ENCODE data around the gene USHBP1.
A peak's percentile ranks its signal among the peaks of the same experiment; 100 is the strongest.
"Not testable (repeated sequence)": the region's sequence is repeated elsewhere in the genome, so short reads cannot be mapped to it uniquely, and the experiment has no call there.

The USHBP1 gene

GRCh38 chr19:17304386-17305215, 40.1 kb upstream of the USHBP1 start:
- Histone ChIP-seq H3K4me1 (ENCODE audit: control insufficient read depth, insufficient read depth, low read length) (peaks cover 10% of the 10 kb centered on the region), H3K9ac (ENCODE audit: low read depth, low read length) (no peak overlapping the region), H3K4me3 (ENCODE audit: low read depth, low read length) (peak overlapping the region; percentile 35), H3K9me3 (ENCODE audit: control insufficient read depth, insufficient read depth, low read length) (no peaks in the 10 kb centered on the region), H3K27me3 (ENCODE audit: control insufficient read depth, insufficient read depth, low read length) (no peaks in the 10 kb centered on the region), H3K36me3 (ENCODE audit: control insufficient read depth, insufficient read depth, low read length) (peaks cover 7% of the 10 kb centered on the region)

GRCh38 chr19:17303940-17304267, 39.4 kb upstream of the USHBP1 start:
- H3K4me3 ChIP-seq (ENCODE audit: low read depth, low read length): peak overlapping the region; percentile 46
- H3K4me1 ChIP-seq (ENCODE audit: control insufficient read depth, insufficient read depth, low read length): peaks cover 10% of the 10 kb centered on the region
- no peak overlapping the region for H3K9ac ChIP-seq (ENCODE audit: low read depth, low read length)
- H3K27me3 ChIP-seq (ENCODE audit: control insufficient read depth, insufficient read depth, low read length): no peaks in the 10 kb centered on the region
- peaks cover 7% of the 10 kb centered on the region for H3K36me3 ChIP-seq (ENCODE audit: control insufficient read depth, insufficient read depth, low read length)
- no peaks in the 10 kb centered on the region for H3K9me3 ChIP-seq (ENCODE audit: control insufficient read depth, insufficient read depth, low read length)

DNA sequence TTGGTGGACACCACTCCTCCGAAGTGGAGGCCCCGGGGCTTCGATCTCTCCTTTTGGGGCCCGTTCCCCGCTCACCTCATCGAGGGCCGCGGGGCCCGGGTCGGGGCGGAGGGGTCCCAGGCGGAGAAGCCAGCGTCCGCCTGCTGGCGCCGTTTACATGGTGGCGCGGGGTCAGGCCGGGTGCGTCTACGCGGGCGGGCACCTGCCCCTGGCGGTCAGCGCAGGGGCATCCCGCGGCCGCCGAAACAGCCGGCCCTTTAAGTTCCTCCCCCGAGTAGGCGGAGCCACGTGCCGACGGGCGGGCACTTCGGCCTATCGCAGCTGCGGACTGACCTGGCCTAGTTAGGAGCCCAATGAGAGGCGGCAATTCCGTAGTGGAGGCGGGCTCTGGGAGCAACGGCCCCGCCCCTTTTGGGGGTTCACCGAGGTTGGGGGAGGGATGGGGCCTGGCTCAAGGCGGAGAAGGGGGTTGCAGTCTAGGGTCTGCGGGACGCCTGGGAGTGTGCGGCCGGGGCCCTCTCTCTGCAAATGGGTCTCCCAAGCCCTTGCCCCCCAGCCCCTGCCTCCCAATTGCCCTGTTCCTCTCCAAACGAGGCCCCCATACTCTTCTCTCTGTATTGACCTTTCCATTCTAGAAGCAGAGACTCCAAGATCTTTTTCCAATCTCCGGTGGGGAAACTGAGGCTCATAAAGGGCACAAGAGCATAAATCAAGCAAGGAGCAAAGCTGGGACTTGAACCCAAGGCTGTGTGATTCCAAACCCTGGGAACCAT, 38.8 kb upstream of the USHBP1 start, which contains the start of gene ABHD8:
Gene ABHD8 (minus strand): TSS at position 259 of the 773 bp plus-strand sequence. CDS start 1,809 bp downstream, outside the sequence.
- Histone ChIP-seq H3K27me3 (ENCODE audit: control insufficient read depth, insufficient read depth, low read length) (no peaks in the 10 kb centered on the region), H3K4me3 (ENCODE audit: low read depth, low read length) (peak within 1 kb of the TSS; percentile 56), H3K9ac (ENCODE audit: low read depth, low read length) (no peak within 1 kb of the TSS), H3K36me3 (ENCODE audit: control insufficient read depth, insufficient read depth, low read length) (peaks cover 7% of the 10 kb centered on the region), H3K9me3 (ENCODE audit: control insufficient read depth, insufficient read depth, low read length) (no peaks in the 10 kb centered on the region), H3K4me1 (ENCODE audit: control insufficient read depth, insufficient read depth, low read length) (peaks cover 10% of the 10 kb centered on the region)

GRCh38 chr19:17302391-17303166, 38.0 kb upstream of the USHBP1 start:
- Histone ChIP-seq H3K9me3 (ENCODE audit: control insufficient read depth, insufficient read depth, low read length) (no peaks in the 10 kb centered on the region), H3K4me1 (ENCODE audit: control insufficient read depth, insufficient read depth, low read length) (peaks cover 10% of the 10 kb centered on the region), H3K4me3 (ENCODE audit: low read depth, low read length) (peak overlapping the region; percentile 56), H3K9ac (ENCODE audit: low read depth, low read length) (no peak overlapping the region), H3K36me3 (ENCODE audit: control insufficient read depth, insufficient read depth, low read length) (peaks cover 10% of the 10 kb centered on the region), H3K27me3 (ENCODE audit: control insufficient read depth, insufficient read depth, low read length) (no peaks in the 10 kb centered on the region)

GRCh38 chr19:17300992-17301619, 36.6 kb upstream of the USHBP1 start:
- H3K4me3 ChIP-seq (ENCODE audit: low read depth, low read length): no peak overlapping the region
- H3K4me1 ChIP-seq (ENCODE audit: control insufficient read depth, insufficient read depth, low read length): peaks cover 10% of the 10 kb centered on the region
- H3K27me3 ChIP-seq (ENCODE audit: control insufficient read depth, insufficient read depth, low read length): no peaks in the 10 kb centered on the region
- no peaks in the 10 kb centered on the region for H3K9me3 ChIP-seq (ENCODE audit: control insufficient read depth, insufficient read depth, low read length)
- H3K36me3 ChIP-seq (ENCODE audit: control insufficient read depth, insufficient read depth, low read length): peaks cover 12% of the 10 kb centered on the region
- no peak overlapping the region for H3K9ac ChIP-seq (ENCODE audit: low read depth, low read length)

GRCh38 chr19:17296976-17297375, 32.4 kb upstream of the USHBP1 start:
- Histone ChIP-seq H3K27me3 (ENCODE audit: control insufficient read depth, insufficient read depth, low read length) (no peaks in the 10 kb centered on the region), H3K4me1 (ENCODE audit: control insufficient read depth, insufficient read depth, low read length) (peaks cover 2% of the 10 kb centered on the region), H3K9ac (ENCODE audit: low read depth, low read length) (no peak overlapping the region), H3K9me3 (ENCODE audit: control insufficient read depth, insufficient read depth, low read length) (no peaks in the 10 kb centered on the region), H3K4me3 (ENCODE audit: low read depth, low read length) (no peak overlapping the region), H3K36me3 (ENCODE audit: control insufficient read depth, insufficient read depth, low read length) (peaks cover 17% of the 10 kb centered on the region)

DNA sequence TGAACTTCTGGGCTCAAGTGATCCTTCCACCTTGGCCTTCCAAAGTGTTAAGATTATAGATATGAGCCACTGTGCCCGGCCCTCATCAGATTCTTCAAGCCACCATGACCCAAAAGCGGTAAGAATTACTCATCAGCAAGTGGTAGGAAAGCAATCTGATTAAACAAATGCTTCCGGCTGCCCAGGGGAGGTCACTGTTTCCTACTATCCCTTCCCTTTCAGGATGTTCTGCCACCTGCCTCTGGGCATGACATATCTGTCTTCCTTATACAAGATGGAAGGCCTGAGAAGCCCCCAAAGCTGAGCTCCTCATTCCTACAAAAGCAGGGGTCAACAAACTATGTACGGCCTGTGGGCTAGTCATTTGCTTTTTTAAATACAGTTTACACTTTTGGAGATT, 31.7 kb upstream of the USHBP1 start:
- H3K27me3 ChIP-seq (ENCODE audit: control insufficient read depth, insufficient read depth, low read length): no peaks in the 10 kb centered on the region
- H3K36me3 ChIP-seq (ENCODE audit: control insufficient read depth, insufficient read depth, low read length): peaks cover 16% of the 10 kb centered on the region
- H3K4me1 ChIP-seq (ENCODE audit: control insufficient read depth, insufficient read depth, low read length): peaks cover 2% of the 10 kb centered on the region
- H3K9me3 ChIP-seq (ENCODE audit: control insufficient read depth, insufficient read depth, low read length): no peaks in the 10 kb centered on the region
- no peak overlapping the region for H3K4me3 ChIP-seq (ENCODE audit: low read depth, low read length)
- no peak overlapping the region for H3K9ac ChIP-seq (ENCODE audit: low read depth, low read length)

GRCh38 chr19:17295551-17295950, 31.0 kb upstream of the USHBP1 start:
- not testable (repeated sequence) for H3K27me3 ChIP-seq (ENCODE audit: control insufficient read depth, insufficient read depth, low read length); H3K9ac ChIP-seq (ENCODE audit: low read depth, low read length)

GRCh38 chr19:17294051-17294891, 29.7 kb upstream of the USHBP1 start:
- Histone ChIP-seq H3K4me3 (ENCODE audit: low read depth, low read length) (peak overlapping the region; percentile 53), H3K36me3 (ENCODE audit: control insufficient read depth, insufficient read depth, low read length) (peaks cover 10% of the 10 kb centered on the region), H3K27me3 (ENCODE audit: control insufficient read depth, insufficient read depth, low read length) (no peaks in the 10 kb centered on the region), H3K9me3 (ENCODE audit: control insufficient read depth, insufficient read depth, low read length) (no peaks in the 10 kb centered on the region), H3K9ac (ENCODE audit: low read depth, low read length) (no peak overlapping the region), H3K4me1 (ENCODE audit: control insufficient read depth, insufficient read depth, low read length) (peaks cover 2% of the 10 kb centered on the region)

More at GRCh38 chr19:17295551-17295950, 31.0 kb upstream of the USHBP1 start:
- H3K36me3 ChIP-seq (ENCODE audit: control insufficient read depth, insufficient read depth, low read length): peaks cover 10% of the 10 kb centered on the region
- not testable (repeated sequence) for H3K4me3 ChIP-seq (ENCODE audit: low read depth, low read length); H3K4me1 ChIP-seq (ENCODE audit: control insufficient read depth, insufficient read depth, low read length); H3K9me3 ChIP-seq (ENCODE audit: control insufficient read depth, insufficient read depth, low read length)

- Histone ChIP-seq H3K27me3 (ENCODE audit: control insufficient read depth, insufficient read depth, low read length) (no peaks in the 10 kb centered on the region), H3K4me1 (ENCODE audit: control insufficient read depth, insufficient read depth, low read length) (peaks cover 2% of the 10 kb centered on the region), H3K9ac (ENCODE audit: low read depth, low read length) (no peak overlapping the region), H3K4me3 (ENCODE audit: low read depth, low read length) (peak overlapping the region; percentile 45), H3K9me3 (ENCODE audit: control insufficient read depth, insufficient read depth, low read length) (no peaks in the 10 kb centered on the region), H3K36me3 (ENCODE audit: control insufficient read depth, insufficient read depth, low read length) (peaks cover 10% of the 10 kb centered on the region)
These were observed 29.1 kb upstream of the USHBP1 start for GRCh38 chr19:17293605-17294004.
